HG03060 (cell line): ENCODE data around the gene ATP8B1.
"Not testable (repeated sequence)": the region's sequence is repeated elsewhere in the genome, so short reads cannot be mapped to it uniquely, and the experiment has no call there.

Experiments used
- ATAC-seq: cut with Tn5 transposase; IDR thresholded peaks from one replicate; pipeline ENCODE4 v1.9.1; 2021; ENCODE audit warnings: low read depth, moderate number of reproducible peaks; ENCODE audit not compliant: unreplicated experiment

ATP8B1 gene

DNA sequence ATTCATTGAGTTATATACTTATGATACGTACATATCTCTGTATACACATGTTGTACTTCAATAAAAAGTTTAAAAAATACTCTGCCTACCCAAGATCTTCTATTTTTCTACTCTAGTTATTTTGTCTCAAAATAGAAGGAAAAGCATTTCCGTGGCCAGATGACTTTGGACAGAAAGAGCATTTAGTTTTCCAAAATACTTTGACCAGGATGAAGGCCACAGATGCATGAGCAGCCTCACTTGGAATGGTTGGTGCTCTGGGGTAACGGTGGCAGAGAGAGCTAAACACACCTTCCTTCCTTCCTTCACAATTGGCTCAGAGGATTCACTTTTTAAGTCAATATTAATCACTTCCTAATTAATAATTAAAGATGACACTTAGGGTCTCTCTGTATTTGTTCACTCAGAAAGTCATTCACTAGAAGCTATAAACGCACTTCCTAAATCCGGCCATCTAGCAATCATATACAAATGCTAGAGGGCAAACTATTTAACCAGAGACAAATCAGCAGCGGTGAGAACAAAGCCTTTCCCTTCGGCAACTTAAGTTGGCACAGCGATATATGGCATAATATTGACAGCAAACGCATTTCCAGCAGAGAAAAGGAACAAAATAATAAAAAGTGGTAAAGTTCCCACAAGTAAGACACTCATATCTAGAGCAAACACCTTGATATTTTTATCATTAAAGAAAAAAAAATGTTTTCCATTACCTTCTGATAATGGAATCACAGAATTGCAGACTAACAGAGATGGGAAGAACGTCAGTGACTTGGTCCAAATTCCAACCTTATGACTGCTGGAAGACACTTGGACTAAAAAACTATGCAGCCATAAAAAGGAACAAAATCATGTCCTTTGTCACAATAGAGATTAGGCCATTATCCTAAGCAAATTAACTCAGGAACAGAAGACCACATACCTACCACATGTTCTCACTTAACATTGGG is 125.6 kb downstream of the ATP8B1 start:
- no peak for ATAC-seq

DNA sequence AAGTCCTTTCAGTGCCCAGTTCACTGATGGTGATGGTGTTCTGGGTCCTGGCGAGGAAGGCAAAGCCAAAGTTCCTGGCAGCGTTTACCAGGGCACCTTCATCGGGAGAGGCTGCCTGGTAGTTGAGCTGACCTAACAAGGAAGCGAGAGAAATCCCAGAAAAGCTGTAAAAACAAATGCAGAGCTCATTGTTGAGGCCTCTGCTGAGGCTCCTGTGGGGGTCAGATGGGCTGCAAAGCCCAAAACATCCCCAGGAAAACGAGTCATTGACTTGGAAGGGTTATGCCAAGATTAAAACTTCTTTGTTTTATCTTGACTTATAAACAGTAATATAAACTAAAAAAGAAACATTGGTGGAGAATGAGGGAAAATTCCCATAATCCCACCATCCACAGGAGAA is 128.2 kb downstream of the ATP8B1 start:
- no peak for ATAC-seq

DNA sequence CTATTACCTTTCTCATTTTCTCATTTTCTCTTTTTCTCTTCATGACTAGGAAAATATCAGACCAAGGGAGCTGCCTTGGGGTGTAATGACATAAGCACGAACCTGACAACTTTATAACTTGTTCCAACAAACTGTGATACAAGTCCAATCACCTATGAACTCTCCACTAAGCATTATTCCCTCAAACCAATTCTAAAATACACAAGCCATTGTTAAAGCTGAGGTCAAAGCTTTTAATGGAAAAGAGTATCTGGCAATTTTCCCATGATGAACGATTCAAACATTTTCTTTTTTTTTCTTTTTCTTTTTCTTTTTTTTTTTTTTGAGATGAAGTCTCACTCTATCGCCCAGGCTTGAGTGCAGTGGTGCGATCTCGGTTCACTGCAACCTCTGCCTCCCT is 133.1 kb downstream of the ATP8B1 start:
- ATAC-seq = no peak

DNA sequence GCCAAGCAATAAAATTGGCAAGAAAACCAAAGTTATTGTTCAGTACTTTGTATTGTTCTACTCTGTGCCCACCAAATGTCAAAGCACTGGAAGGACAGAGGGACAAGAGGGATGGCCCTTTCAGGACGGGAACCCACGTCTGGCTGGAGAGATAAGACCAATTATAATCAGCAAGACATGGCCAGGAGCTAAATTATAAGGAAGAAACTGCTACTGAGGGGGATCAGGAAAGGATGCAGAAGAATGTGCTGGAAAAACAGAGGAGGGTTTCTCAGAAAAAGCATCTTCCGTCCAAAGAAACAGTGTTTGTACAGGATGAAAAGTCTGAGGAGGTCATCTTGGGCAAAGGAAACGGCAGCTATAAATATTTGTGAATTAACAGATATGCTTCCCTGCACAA is 135.1 kb downstream of the ATP8B1 start:
- no peak for ATAC-seq

DNA sequence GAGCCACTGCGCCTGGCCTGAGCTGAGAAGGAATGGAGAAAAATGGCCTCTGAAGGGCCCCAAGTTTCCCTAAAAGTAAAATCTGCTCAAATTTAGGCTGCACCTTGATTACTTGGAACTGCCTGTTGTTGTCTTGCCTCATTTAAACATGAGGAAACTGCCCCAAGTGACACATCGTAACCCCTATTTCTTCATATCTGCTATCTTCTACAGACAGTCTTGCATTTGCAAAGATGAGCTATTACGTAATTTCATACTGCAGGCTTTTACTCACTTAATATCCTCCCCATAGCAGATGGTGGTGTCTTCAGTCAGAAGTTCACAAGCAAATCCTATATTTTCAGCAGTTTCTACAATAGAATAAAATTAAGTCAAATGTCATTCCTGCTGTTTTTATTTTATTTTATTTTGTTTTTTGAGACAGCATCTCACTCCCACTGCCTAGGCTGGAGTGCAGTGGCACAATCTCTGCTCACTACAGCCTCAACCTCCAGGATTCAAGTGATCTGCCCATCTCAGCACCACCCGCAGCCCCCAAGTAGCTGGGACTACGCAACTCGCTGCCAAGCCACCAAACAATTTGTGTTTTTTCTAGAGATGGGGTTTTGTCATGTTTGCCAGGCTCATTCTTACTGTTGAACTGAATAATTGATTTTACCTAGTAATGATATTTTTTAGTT is 136.2 kb downstream of the ATP8B1 start:
- ATAC-seq = no peak

DNA sequence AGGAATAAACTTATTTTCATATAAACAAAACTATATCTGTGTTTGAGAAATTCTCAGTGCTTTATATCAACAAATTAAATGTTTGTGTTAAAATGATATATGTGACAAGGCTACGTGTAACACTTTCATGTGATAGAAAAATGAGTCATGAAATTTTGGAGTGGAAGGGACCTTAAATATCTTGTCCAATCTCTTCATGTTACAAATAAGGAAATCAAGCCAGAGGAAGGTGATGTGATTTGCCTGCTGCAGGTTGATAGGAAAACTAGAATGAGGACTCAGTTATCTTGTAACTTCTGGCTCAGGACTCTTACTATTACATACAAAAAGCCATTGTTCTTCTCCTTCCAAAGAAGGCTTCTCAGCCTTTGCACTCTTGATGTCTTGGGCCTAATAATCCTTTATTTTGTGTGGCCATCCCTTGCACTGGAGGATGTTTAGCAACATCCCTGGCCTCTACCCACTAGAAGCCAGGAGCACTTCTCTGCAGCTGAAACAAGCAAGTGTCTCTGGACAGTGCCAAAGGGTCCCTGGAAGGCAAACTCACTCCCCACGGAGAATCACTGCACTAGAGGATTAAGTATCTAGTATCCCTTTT is 138.4 kb downstream of the ATP8B1 start:
- no peak for ATAC-seq

DNA sequence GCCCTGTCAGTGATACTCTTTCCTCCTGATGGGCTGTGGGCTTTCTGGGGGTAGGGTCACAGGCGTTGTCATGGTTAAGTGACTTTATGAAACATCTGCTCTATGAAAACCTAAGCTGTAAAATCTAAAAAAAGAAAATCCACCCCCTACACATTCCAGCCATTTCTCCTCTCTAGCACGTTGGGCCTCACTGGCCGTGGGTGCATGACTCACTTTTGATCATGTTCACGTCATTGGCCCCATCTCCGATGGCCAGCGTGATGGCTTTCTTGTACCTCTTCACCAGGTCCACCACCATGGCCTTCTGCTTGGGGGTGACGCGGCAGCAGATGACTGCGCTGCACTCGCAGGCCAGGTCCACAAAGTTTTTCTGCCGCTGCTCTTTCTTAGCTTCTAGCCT is 142.2 kb downstream of the ATP8B1 start:
- ATAC-seq = no peak

DNA sequence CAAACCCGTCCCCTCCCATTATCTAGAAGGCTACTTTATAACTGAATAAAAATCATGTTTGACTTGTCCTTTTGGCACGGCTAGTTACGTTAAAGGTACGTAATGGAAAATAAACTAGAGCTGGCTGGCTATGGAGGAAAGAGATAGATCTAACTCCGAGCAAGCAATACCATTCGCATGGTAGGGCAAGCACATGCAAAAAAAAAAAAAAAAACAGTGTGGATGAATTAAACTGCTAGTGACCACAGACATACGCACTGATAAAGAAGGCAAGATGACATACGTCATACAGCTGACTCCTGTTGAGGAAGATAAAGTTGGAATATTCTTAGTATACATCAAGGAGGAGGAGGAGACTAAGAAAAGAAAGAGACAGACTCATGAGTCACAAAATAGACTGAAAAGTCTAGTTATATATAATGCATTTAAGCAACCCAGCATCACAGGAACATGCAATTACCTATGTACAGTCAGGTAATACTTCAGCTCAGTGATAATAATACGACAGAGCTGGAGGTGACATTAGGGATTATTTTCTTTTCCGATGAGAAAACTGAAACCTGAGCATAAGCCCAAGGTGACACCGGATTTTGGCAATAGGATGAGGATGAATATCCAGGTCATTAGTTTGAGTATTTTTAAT is 143.5 kb downstream of the ATP8B1 start:
- no peak for ATAC-seq

DNA sequence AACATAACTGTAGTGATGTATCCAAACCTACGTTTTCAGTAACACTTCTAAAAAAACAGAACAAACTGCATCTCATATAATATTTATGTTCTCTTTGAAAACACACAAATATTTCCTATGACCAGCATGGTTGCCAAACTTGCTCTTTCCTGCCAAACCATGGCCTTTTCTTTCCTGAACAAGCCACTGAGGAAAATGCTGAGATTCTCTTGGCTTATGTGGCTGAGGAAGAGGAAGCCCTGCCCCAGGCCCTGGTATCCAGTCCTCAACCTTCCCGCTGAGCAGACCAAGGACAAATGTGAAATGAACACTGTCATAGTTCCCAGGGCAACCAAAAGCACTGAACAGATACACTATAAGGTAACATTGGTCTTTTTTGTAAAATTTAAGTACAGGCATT is 145.6 kb downstream of the ATP8B1 start:
- ATAC-seq = no peak

DNA sequence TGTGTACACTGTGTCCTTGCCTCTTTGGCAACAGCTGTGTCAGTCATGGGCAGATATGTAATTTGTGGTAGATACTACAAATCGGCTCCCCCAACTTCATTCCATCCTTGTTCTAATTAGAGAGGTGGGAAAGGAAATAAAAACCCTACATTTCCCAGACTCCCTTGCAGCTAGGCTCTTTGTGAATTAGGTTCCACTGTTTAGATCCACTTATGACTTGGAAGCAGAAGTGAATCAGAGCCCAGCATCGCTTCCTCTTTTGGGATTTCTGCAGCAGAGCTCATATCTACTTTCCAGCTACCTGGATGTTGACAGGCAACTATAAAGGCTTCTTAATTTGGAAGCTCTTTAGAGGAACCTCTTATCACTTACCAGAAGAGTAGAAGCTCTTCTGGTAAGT is 147.4 kb downstream of the ATP8B1 start:
- no peak for ATAC-seq

DNA sequence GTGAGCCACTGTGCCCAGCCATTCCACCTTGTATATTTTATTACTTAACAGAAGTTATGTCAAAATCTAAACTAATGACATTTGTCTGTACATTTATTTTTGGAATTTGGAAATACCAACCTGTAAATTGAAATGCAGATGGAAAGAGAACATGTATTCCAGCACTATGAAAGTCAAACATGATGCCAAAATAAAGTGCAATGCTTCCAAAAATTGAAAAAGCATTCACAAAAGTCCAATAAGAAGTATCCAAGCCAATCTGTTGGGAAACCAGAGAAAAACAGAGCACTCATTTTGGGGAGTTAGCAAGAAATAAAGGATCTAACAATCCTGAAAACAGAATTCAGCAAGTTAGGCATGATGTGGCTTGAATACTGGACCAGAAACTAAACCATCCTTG is 151.2 kb downstream of the ATP8B1 start:
- no peak for ATAC-seq

DNA sequence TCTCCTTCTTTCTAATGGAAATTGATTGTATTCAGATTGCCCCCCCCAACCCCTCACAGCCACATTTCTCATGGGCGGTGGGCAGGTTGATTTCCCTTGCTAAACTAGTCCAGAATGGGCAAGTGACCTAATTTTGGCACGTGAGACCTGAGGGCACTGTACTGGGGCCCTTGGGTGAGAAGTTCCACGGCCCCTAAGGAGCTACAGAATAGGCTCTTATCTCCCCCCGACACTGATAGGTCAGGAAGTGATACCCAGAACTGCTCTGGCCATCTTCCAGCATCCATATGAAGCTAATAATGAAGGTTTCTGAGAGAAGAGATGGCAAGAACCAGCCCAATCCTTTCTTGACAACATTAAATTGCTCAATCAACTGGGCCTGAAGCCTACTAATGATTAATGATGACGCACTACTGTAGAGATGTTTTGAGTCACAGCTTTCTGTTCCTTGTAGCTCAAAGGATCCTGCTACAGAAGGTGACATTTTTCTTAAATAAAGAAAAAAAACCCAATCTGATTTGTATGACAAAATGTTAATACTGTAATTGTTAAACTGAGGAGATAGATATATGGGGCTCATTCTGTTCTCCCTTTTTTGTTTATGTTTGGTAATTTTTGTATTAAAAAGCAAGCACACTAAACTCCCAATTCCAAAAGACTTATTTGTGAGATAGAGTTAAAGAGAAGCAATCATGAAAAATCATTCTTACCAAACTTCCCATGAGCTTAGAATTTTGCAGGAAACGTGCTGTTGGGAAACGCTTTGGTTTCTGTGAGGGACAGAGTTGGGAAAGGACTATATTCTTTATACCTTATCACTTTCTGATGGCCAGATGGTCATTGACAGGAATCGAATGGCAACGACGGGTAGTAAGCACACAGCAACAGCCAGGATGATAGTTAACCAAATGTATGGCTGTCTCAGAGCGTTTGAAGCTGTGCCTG is 153.3 kb downstream of the ATP8B1 start:
- ATAC-seq = peak; percentile 96

DNA sequence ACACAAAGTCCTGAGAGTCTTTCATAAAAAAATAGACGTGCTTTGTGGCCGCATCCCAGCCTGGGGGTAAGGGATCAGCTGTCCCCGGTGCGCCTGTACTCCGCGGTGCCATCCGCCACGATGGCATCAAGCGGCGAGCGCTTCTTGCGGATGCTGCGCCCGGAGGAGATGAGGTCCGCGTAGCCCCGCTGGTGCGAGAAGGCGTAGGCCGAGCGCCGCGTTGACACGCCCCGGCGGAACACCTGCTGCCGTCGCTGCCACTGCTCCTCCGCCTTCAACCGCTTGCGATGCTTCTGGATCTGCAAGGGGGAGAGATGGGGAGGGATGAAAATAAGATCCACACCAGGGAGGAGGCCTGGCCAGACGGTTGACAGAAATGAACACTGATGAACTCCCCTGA is 154.7 kb downstream of the ATP8B1 start:
- no peak for ATAC-seq

DNA sequence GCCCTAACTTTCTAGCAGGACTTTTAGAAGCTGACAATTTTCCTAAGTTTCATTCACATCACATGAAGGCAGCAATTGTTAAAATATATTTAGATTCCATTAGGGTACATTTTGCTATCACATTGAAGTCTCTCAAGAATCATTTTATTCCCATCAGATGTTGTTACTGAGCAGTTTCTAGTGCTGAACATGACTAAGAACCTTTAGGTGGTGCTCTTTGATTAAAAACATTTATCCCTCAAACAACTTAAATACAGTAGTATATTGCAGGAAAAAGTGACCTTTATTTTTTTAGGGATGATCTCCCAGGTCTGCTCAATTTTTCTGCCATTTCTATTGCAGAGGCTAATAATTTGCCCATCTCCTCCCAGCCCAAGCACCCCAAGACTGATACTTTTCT is 158.6 kb downstream of the ATP8B1 start:
- ATAC-seq = no peak

DNA sequence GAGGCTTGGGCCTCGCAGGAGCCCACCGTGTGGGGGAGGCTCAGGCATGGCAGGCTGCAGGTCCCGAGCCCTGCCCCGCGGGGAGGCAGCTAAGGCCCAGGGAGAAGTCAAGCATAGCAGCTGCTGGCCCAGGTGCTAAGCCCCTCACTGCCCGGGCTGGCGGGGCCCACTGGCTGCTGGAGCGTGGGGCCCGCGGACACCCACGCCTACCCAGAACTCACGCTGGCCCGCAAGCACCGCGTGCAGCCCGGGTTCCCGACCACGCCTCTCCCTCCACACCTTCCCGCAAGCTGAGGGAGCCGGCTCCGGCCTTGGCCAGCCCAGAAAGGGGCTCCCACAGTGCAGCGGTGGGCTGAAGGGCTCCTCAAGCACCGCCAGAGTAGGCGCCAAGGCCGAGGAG is 159.4 kb downstream of the ATP8B1 start:
- ATAC-seq = not testable (repeated sequence)

DNA sequence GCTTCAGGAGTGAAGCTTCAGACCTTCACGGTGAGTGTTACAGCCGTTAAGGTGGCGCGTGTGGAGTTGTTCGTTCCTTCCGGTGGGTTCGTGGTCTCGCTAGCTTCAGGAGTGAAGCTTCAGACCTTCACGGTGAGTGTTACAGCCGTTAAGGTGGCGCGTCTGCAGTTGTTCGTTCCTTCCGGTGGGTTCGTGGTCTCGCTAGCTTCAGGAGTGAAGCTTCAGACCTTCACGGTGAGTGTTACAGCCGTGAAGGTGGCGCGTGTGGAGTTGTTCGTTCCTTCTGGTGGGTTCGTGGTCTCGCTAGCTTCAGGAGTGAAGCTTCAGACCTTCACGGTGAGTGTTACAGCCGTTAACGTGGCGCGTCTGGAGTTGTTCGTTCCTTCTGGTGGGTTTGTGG is 160.7 kb downstream of the ATP8B1 start:
- not testable (repeated sequence) for ATAC-seq

DNA sequence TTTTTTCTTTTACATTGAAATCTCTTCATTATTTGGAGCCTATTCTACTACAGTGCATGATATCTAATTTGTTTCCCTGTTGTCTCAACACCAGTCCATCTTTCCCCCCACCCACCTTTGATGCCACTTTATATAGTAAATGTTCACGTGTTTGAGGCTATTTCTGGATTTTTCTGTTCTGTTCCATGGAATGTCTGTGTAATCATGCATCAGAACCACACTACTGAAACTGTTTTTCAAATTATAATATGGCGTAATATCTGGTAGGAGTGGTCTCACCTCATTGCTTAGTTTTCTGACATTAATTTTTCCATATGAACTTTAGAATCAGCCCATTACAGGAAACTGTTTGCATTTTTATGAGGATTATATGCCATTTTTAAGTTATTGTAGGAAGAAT is 162.4 kb downstream of the ATP8B1 start:
- ATAC-seq = no peak

DNA sequence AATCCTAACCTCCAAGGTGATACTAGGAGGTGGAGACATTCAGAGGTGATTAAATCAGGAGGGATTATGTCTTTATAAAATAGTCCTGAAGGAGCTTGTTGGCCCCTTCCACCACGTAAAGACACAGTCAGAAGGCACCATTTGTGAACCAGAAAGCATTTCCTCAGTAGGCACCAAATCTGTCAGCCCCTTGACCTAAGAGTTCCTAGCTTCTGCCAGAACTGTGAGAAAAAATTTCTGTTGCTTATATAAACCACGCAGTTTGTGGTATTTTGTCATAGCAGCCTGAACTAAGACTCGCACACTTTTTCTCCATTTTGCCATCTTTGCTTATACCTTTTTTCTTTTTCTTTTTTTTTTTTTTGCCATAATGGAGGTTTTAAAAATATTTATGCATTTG is 162.9 kb downstream of the ATP8B1 start:
- no peak for ATAC-seq

DNA sequence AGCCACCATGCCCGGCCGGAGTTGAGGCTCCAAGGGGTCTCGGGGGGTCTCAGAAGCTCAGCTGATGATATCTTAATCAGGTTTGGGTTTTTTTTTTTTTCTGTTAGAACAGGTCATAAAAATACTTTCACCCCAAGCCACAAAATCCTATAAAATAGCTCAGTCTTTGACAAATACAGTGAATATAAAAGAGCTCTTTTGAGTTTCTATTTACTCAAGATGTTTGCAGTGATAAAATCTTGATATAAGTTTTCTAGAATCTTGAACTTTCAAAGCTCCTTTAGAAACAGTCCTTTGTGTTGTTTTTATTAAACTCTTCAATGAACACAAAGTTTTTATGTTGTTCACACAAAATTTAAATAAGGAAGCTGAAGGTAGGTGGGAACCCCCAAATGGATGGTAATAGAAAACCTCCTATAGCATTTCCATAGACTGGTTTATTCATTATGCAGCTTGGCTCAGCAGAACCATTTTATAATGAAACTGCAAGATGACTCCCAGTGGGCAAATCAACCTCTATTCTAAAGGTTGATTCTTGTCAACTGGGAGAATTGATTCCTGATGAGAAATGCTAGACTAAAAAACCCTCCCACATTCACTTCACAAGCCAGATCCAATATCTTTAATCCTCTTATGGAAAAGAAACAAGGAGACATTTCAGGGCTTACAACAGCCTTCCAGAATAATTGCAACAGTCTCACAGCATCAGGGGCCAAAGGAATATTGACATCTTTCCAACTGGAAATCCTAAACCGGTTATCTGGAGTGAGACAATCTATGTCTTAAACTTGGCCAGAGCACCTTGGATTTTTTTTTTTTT is 167.9 kb downstream of the ATP8B1 start:
- no peak for ATAC-seq
